H9 (cell line): ENCODE data around the gene NDUFS3. TPM values are rescaled to one million over a fixed set of nuclear protein-coding genes. Genes with fewer than 3 reads are reported as not detected.
"Not testable (repeated sequence)": the region's sequence is repeated elsewhere in the genome, so short reads cannot be mapped to it uniquely, and the experiment has no call there.

Experiments used
- DNase-seq: peaks from one replicate; pipeline ENCODE4 v3.0.0-alpha.2; 2017
- H2AFZ ChIP-seq: one replicate; pipeline ENCODE4 v1.6.1; 2013; ENCODE audit warnings: mild to moderate bottlenecking, low read length, control low read depth, moderate library complexity
- H2AK5ac ChIP-seq: 2 replicates; pipeline ENCODE4 v1.6.1; 2013; ENCODE audit warnings: low read length, control low read depth, mixed read lengths; ENCODE audit not compliant: insufficient read length
- H2BK120ac ChIP-seq: one replicate; pipeline ENCODE4 v1.6.1; 2013; ENCODE audit warnings: low read depth, mild to moderate bottlenecking, low read length, control low read depth, inconsistent platforms; ENCODE audit not compliant: poor library complexity, severe bottlenecking
- H2BK12ac ChIP-seq: 2 replicates; pipeline ENCODE4 v1.6.1; 2013; ENCODE audit warnings: low read length, control low read depth, mixed read lengths, low read depth; ENCODE audit not compliant: insufficient read length
- H2BK15ac ChIP-seq: 2 replicates; pipeline ENCODE4 v1.6.1; 2013; ENCODE audit warnings: low read depth, low read length, control low read depth
- H2BK20ac ChIP-seq: one replicate; pipeline ENCODE4 v1.6.1; 2013; ENCODE audit warnings: low read depth, mild to moderate bottlenecking, low read length, control low read depth, inconsistent platforms; ENCODE audit not compliant: poor library complexity, severe bottlenecking
- H2BK5ac ChIP-seq: 2 replicates; pipeline ENCODE4 v1.6.1; 2013; ENCODE audit warnings: low read length, control low read depth, mixed read lengths; ENCODE audit not compliant: insufficient read length
- H3K14ac ChIP-seq: 2 replicates; pipeline ENCODE4 v1.6.1; 2013; ENCODE audit warnings: low read length, control low read depth; ENCODE audit not compliant: insufficient read depth
- H3K18ac ChIP-seq: 2 replicates; pipeline ENCODE4 v1.6.1; 2013; ENCODE audit warnings: low read depth, mild to moderate bottlenecking, mixed read lengths, low read length, control low read depth; ENCODE audit not compliant: insufficient read length
- H3K23ac ChIP-seq: 2 replicates; pipeline ENCODE4 v1.6.1; 2013; ENCODE audit warnings: low read length, control low read depth, mixed read lengths, low read depth; ENCODE audit not compliant: insufficient read length
- H3K23me2 ChIP-seq: 2 replicates; pipeline ENCODE4 v1.6.1; 2013; ENCODE audit warnings: low read depth, mild to moderate bottlenecking, mixed read lengths, low read length, control low read depth; ENCODE audit not compliant: insufficient read length, poor library complexity, severe bottlenecking
- H3K27ac ChIP-seq: 2 replicates; pipeline ENCODE4 v1.5.1; 2013; ENCODE audit warnings: low read length, control low read depth, mixed read lengths, low read depth; ENCODE audit not compliant: insufficient read length
- H3K27me3 ChIP-seq: 2 replicates; pipeline ENCODE4 v1.6.1; 2013; ENCODE audit warnings: low read length, control low read depth, inconsistent platforms; ENCODE audit not compliant: insufficient read depth
- H3K4ac ChIP-seq: 2 replicates; pipeline ENCODE4 v1.6.1; 2013; ENCODE audit warnings: low read depth, mild to moderate bottlenecking, control low read depth, inconsistent platforms, low read length, moderate library complexity
- H3K4me1 ChIP-seq: 2 replicates; pipeline ENCODE4 v1.6.1; 2013; ENCODE audit warnings: low read length, control low read depth, inconsistent platforms; ENCODE audit not compliant: insufficient read depth
- H3K4me2 ChIP-seq: 2 replicates; pipeline ENCODE4 v1.6.1; 2013; ENCODE audit warnings: low read length, control low read depth, mixed read lengths; ENCODE audit not compliant: insufficient read length, insufficient read depth
- H3K56ac ChIP-seq: 2 replicates; pipeline ENCODE4 v1.6.1; 2013; ENCODE audit warnings: low read depth, mild to moderate bottlenecking, mixed read lengths, low read length, control low read depth; ENCODE audit not compliant: insufficient read length
- H3K79me1 ChIP-seq: 2 replicates; pipeline ENCODE4 v1.6.1; 2013; ENCODE audit warnings: low read depth, mild to moderate bottlenecking, moderate library complexity, low read length, control low read depth, inconsistent platforms; ENCODE audit not compliant: insufficient read depth, poor library complexity, severe bottlenecking
- H3K79me2 ChIP-seq: 2 replicates; pipeline ENCODE4 v1.6.1; 2013; ENCODE audit warnings: low read length, control low read depth, inconsistent platforms; ENCODE audit not compliant: insufficient read depth
- H3K9ac ChIP-seq: 2 replicates; pipeline ENCODE4 v1.6.1; 2013; ENCODE audit warnings: low read length, control low read depth, mixed read lengths; ENCODE audit not compliant: insufficient read length; ENCODE audit errors: extremely low read depth
- H3K9me3 ChIP-seq: one replicate; pipeline ENCODE4 v1.6.1; 2013; ENCODE audit warnings: low read depth, low read length, inconsistent platforms; ENCODE audit not compliant: control insufficient read depth
- H3T11ph ChIP-seq: one replicate; pipeline ENCODE4 v1.6.1; 2013; ENCODE audit warnings: mild to moderate bottlenecking, low read length, control low read depth, inconsistent platforms
- H4K20me1 ChIP-seq: one replicate; pipeline ENCODE4 v1.6.1; 2013; ENCODE audit not compliant: control insufficient read depth, insufficient read length, insufficient read depth
- H4K5ac ChIP-seq: 2 replicates; pipeline ENCODE4 v1.6.1; 2013; ENCODE audit warnings: low read depth, mild to moderate bottlenecking, mixed read lengths, low read length, control low read depth; ENCODE audit not compliant: insufficient read length
- H4K8ac ChIP-seq: replicated peaks from 2 replicates; pipeline ENCODE4 v1.6.1; 2013; ENCODE audit warnings: low read length, control low read depth, mixed read lengths, low read depth; ENCODE audit not compliant: insufficient read length
- H4K91ac ChIP-seq: 2 replicates; pipeline ENCODE4 v1.6.1; 2013; ENCODE audit warnings: low read depth, mild to moderate bottlenecking, moderate library complexity, mixed read lengths, low read length, control low read depth; ENCODE audit not compliant: insufficient read length
- H3K27ac Mint-ChIP-seq, 3 experiments: 2 replicates in 2 of 3; 3 replicates in 1 of 3; pipeline ENCODE4 v1.8.0; 2020 to 2021; ENCODE audit warnings: mixed read lengths in 3 of 3, mild to moderate bottlenecking in 1 of 3, moderate library complexity in 1 of 3
- H3K27me3 Mint-ChIP-seq: 2 replicates; pipeline ENCODE4 v1.8.0; 2021; ENCODE audit warnings: low read depth, mild to moderate bottlenecking, moderate library complexity, mixed read lengths
- H3K36me3 Mint-ChIP-seq, 3 experiments: 2 replicates in 2 of 3; 3 replicates in 1 of 3; pipeline ENCODE4 v1.8.0; 2020 to 2021; ENCODE audit warnings: low read depth in 3 of 3, mixed read lengths in 3 of 3; ENCODE audit not compliant: insufficient read depth in 1 of 3
- H3K4me1 Mint-ChIP-seq, 2 experiments: 2 replicates each; pipeline ENCODE4 v1.8.0; 2020; ENCODE audit warnings: mixed read lengths in 2 of 2
- H3K4me3 Mint-ChIP-seq, 2 experiments: 2 replicates in 1 of 2; 3 replicates in 1 of 2; pipeline ENCODE4 v1.8.0; 2020 to 2021; ENCODE audit warnings: mild to moderate bottlenecking in 2 of 2, mixed read lengths in 2 of 2, moderate library complexity in 1 of 2
- H3K9me3 Mint-ChIP-seq, 2 experiments: 2 replicates in 1 of 2; 3 replicates in 1 of 2; pipeline ENCODE4 v1.8.0; 2020; ENCODE audit warnings: mild to moderate bottlenecking in 2 of 2, mixed read lengths in 2 of 2, moderate library complexity in 1 of 2
- WGBS: extraction: QIAGEN DNeasy Blood & Tissue Kit; methylation state at CpG from one replicate; pipeline ENCODE4 v1.1.7; 2013; ENCODE audit warnings: missing lambda C conversion rate, low lambda C conversion rate, mixed read lengths; ENCODE audit not compliant: insufficient read length; ENCODE audit errors: extremely low coverage; 5-methylcytosine and 5-hydroxymethylcytosine counted together
- total RNA-seq: library from RNA; stranded (reverse); gene quantifications from 2 replicates; pipeline ENCODE4 v1.2.1, GENCODE V29; 2021
- TF ChIP-seq, protein P1 (sequence below): fragments of 200-600 bp; sonication (generic); conservative IDR thresholded peaks from 3 replicates; pipeline ENCODE4 v1.8.0; 2021; ENCODE audit warnings: antibody characterized with exemption, mild to moderate bottlenecking

The NDUFS3 gene
- total RNA-seq, 1 experiment from 2014 or later, result 144 TPM

DNA sequence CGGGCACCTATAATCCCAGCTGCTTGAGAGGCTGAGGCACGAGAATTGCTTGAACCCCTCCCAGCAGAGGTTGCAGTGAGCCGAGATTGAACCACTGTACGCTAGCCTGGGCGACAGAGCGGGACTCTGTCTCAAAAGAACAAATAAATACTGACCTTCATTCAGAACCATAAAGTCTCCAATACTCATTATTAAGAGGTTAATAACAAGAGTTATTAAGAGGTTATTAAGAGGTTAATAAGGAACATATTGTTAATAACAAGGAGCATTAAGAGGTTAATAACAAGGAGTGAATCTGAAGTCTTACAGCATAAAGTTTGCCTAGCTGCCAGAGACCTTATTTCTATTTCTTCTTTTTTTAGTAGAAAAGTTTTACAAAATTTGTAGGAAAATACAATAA is 33.6 kb upstream of the NDUFS3 start:
- Histone ChIP-seq H4K20me1 (no peaks in the 10 kb centered on the region), H3K9me3 (no peaks in the 10 kb centered on the region), H2BK120ac (no peak overlapping the region), H3K56ac (no peak overlapping the region), H4K5ac (no peak overlapping the region), H3K14ac (no peak overlapping the region), H4K8ac (no peak overlapping the region), H2BK5ac (no peak overlapping the region), H3K18ac (no peak overlapping the region), H3K23ac (no peak overlapping the region), H3K27me3 (no peaks in the 10 kb centered on the region), H3K23me2 (no peaks in the 10 kb centered on the region), H3T11ph (no peak overlapping the region), H3K4me1 (no peaks in the 10 kb centered on the region; the same call in 1 of the 2 replicates), H3K4ac (no peak overlapping the region), H3K27ac (no peak overlapping the region), H3K4me2 (no peak overlapping the region), H3K79me2 (peaks cover 66% of the 10 kb centered on the region), H3K9ac (no peak overlapping the region), H2AFZ (no peak overlapping the region), H2BK20ac (no peak overlapping the region), H2AK5ac (no peak overlapping the region), H3K79me1 (peaks cover 3% of the 10 kb centered on the region), H4K91ac (no peak overlapping the region), H2BK12ac (no peak overlapping the region), H2BK15ac (no peak overlapping the region)
- Mint-ChIP-seq H3K4me3 (no peak overlapping the region), H3K9me3 (no peaks in the 10 kb centered on the region), H3K36me3 (peaks cover 6 to 30% (median 17%) of the 10 kb centered on the region in 3 experiments; a peak in 6 of 7 replicates), H3K4me1 (peaks cover 18 to 19% of the 10 kb centered on the region in 2 experiments), H3K27me3 (no peaks in the 10 kb centered on the region), H3K27ac (no peak overlapping the region)
- WGBS, result no CpG with 5 or more reads among the region's 6 CpGs
- DNase-seq, result no peak
- TF ChIP-seq, protein P1, sequence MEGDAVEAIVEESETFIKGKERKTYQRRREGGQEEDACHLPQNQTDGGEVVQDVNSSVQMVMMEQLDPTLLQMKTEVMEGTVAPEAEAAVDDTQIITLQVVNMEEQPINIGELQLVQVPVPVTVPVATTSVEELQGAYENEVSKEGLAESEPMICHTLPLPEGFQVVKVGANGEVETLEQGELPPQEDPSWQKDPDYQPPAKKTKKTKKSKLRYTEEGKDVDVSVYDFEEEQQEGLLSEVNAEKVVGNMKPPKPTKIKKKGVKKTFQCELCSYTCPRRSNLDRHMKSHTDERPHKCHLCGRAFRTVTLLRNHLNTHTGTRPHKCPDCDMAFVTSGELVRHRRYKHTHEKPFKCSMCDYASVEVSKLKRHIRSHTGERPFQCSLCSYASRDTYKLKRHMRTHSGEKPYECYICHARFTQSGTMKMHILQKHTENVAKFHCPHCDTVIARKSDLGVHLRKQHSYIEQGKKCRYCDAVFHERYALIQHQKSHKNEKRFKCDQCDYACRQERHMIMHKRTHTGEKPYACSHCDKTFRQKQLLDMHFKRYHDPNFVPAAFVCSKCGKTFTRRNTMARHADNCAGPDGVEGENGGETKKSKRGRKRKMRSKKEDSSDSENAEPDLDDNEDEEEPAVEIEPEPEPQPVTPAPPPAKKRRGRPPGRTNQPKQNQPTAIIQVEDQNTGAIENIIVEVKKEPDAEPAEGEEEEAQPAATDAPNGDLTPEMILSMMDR, result no peak

DNA sequence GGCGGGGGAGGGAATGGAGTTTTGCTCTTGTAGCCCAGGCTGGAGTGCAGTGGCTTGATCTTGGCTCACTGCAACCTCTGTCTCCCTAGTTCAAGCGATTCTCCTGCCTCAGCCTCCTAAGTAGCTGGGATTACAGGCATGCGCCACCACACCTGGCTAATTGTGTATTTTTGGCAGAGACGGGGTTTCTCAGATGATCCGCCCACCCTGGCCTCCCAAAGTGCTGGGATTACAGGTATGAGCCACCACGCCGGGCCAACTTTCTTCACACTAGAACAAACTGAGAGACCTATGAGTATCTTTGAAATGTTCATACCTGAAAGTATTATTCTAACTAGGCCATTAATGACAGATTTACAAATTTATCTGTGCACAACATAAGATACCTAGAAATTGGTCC is 32.6 kb upstream of the NDUFS3 start:
- not testable (repeated sequence) for H2BK120ac ChIP-seq, H4K5ac ChIP-seq, H3K9ac ChIP-seq, H3K27ac Mint-ChIP-seq, DNase-seq, H2BK5ac ChIP-seq, H3K9me3 ChIP-seq, H4K20me1 ChIP-seq, H3K14ac ChIP-seq, H3K4me2 ChIP-seq, H3K4me1 ChIP-seq, H3K56ac ChIP-seq, H2BK12ac ChIP-seq, H2AFZ ChIP-seq, H3K18ac ChIP-seq, H3K9me3 Mint-ChIP-seq, H2AK5ac ChIP-seq, H4K8ac ChIP-seq, H3K79me1 ChIP-seq, H2BK15ac ChIP-seq, H2BK20ac ChIP-seq, H3K27me3 Mint-ChIP-seq, H3K27me3 ChIP-seq, H4K91ac ChIP-seq, H3K27ac ChIP-seq, H3K23ac ChIP-seq, H3K4me3 Mint-ChIP-seq, H3K23me2 ChIP-seq, H3K4ac ChIP-seq, H3T11ph ChIP-seq
- H3K79me2 ChIP-seq, result peaks cover 69% of the 10 kb centered on the region
- H3K36me3 Mint-ChIP-seq, result peaks cover 10 to 32% (median 16%) of the 10 kb centered on the region in 3 experiments; a peak in 6 of 7 replicates
- no CpG with 5 or more reads among the region's 7 CpGs for WGBS
- peaks cover 17 to 18% of the 10 kb centered on the region in 2 experiments for H3K4me1 Mint-ChIP-seq
